ENCODE measurements around the gene DLGAP4.

DNA sequence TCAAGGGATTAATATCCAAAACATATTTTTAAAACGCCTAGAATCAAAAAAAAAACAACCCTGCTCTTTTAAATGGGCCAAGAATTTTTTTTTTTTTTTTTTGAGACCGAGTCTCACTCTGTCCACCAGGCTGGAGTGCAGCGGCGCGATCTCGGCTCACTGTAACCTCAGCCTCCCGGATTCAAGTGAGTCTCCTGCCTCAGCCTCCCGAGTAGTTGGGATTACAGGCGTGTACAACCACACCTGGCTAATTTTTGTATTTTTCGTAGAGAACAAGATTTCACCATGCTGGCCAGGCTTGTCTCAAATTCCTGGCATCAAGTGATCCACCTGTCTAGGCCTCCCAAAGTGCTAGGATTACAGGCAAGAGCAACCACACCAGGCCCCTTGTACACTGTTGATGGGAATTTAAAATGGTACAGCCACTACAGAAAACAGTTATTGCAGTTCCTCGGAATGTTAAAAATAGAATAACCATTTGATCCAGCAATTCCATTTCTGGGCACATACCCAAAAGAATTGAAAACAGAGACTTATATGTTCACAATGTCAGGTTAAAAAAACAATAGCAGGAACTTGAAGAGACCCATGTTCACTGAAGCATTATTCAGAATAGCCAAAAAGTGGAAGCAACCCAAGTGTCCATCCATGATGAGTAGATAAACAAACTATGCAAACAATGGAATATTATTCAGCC lies 232.0 kb downstream of the DLGAP4 start:
- TF ChIP-seq, protein P1, sequence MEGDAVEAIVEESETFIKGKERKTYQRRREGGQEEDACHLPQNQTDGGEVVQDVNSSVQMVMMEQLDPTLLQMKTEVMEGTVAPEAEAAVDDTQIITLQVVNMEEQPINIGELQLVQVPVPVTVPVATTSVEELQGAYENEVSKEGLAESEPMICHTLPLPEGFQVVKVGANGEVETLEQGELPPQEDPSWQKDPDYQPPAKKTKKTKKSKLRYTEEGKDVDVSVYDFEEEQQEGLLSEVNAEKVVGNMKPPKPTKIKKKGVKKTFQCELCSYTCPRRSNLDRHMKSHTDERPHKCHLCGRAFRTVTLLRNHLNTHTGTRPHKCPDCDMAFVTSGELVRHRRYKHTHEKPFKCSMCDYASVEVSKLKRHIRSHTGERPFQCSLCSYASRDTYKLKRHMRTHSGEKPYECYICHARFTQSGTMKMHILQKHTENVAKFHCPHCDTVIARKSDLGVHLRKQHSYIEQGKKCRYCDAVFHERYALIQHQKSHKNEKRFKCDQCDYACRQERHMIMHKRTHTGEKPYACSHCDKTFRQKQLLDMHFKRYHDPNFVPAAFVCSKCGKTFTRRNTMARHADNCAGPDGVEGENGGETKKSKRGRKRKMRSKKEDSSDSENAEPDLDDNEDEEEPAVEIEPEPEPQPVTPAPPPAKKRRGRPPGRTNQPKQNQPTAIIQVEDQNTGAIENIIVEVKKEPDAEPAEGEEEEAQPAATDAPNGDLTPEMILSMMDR (IDR thresholded peaks at IDR 0.05), result no peak
- TF ChIP-seq RAD21 (conservative IDR thresholded peaks at IDR 0.05 in 1 of 2, IDR thresholded peaks at IDR 0.05 in 1 of 2) (no peak), KDM5A (IDR thresholded peaks at IDR 0.05) (no peak)
